ENCODE data around the gene RNF207.

Gene RNF207

GRCh38 chr1:6256645-6257044 is 50.7 kb downstream of the RNF207 start:
- intact Hi-C loops (cut with DNase I), result no loop called here
- DNase-seq, result no peak

DNA sequence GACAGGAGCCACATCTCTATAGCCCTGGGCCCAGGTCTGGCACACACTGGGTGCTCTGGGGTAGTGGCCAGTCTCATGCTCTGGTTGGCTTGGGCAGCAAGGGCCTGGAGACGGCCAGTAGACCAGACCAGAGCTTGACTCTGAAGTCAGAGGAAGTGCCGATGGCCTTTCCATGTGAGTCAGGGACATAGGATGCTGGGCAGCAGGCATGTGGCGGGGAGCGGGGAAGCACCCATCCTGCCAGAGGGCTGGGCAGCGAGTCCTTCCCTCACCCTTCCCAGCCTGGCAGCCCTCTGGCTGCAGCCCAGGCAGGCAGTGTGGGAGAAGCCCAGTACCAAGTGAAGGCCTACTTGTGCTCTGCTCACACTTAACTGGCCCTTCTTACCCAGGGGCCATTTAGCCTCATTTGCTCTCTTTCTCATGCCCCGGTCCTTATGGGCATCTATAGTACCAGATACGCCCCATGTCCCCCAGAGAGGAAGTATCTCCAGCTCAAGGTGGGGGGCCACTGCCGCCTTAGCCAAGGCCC is 51.7 kb downstream of the RNF207 start:
- DNase-seq, result no peak
- intact Hi-C loops (cut with DNase I), result no loop called here

DNA sequence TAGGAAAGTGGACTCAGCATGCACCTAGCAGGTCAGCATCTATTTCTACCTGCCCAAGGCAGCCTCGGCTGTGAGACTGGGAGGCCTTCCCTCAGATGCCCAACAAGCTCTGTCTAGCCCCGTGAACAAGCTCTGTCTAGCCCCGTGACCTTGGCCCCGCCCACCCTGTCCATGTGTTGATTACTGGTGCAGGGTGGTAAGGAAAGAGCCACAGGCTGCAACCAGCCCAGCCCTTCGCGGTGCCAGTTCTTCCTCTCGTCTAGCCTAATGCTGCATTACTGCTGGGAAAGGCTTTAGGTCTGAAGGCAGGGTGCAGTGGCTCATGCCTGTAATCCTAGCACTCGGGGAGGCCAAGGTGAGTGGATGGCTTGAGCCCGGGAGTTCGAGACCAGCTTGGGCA is 52.8 kb downstream of the RNF207 start:
- no peak for DNase-seq
- intact Hi-C loops (cut with DNase I), result no loop called here

DNA sequence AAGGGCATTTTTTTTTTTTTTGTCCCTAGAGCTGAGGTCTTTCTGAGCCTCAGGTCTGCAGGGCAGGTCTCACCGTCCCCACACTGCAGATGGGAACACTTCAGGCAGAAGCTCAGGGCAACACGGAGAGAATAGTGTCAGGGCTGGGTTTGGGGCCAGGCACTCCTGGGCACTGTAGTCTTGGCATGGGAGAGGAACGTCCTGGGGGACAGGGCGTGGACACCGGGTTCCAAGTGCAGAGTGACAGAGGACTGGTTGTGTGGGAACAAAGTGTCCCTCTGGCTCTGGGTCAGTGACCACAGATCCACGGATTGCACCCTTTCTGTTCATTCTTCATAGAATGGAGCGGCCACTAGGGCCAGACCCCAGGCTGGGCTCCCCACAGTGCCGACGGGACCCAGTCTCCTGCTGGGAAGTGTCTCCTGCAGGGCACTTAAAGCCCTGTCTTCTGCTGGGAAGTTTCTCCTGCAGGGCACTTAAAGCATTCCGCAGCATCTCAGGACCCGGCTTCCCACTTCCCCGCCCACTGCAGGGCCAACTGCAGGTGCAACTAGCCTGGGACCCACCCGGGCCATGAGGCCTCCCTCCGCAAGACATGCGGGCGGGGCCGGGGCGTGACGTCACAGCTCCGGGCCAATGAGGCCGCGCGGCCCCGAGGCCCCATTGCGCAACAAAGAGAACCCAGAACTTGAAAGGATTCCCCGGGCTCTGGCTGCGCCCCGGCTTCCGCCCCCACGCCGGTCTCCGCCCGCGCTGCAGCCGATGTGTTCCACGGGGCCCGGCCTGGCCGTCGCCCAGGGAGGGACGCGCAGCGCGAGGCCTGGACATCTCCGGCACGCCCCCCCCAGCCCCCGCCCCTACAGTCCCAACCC is 53.8 kb downstream of the RNF207 start:
- peak in 40 of 42 donors; percentile 21 to 80 (median 56) for DNase-seq
- intact Hi-C loops (cut with DNase I), result no loop called here

DNA sequence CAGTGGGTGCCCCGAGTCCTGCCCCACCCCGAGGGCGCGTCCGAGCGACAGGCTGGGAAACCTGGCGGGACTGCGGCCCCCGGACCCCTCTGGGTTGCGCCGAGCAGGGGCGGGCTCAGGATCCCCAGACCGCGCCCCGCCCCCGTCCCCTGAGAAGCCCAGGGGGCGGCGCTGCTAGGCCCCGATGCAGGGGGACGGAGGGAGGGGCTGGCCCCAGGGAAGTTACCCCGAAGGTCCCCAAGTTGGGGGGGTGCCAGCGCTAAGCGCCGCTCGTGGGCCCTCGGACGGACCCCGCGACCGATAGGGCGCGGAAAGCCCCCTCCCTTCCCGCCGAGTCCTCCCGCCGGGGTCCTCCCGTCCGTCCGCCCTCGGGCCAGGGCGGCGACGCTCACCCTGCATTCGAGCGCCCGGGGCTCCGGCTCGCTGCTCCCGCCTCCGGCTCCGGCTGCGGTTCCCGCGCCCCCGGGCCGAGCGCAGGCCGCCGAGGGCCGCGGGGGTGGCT is 54.6 kb downstream of the RNF207 start:
- intact Hi-C loops (cut with DNase I), result no loop called here
- DNase-seq, result no peak

GRCh38 chr1:6260961-6261614 is 55.2 kb downstream of the RNF207 start, which contains the start of gene GPR153:
TSS of gene GPR153 (minus strand) at chr1:6261098. CDS start at chr1:6254905, 6,193 bp downstream.
- intact Hi-C loops (cut with DNase I), result no loop called here
- peak in 23 of 42 donors; percentile 16 to 65 (median 34) for DNase-seq

- no peak for DNase-seq
- intact Hi-C loops (cut with DNase I), result no loop called here
These were observed 55.7 kb downstream of the RNF207 start for GRCh38 chr1:6261615-6261995.

DNA sequence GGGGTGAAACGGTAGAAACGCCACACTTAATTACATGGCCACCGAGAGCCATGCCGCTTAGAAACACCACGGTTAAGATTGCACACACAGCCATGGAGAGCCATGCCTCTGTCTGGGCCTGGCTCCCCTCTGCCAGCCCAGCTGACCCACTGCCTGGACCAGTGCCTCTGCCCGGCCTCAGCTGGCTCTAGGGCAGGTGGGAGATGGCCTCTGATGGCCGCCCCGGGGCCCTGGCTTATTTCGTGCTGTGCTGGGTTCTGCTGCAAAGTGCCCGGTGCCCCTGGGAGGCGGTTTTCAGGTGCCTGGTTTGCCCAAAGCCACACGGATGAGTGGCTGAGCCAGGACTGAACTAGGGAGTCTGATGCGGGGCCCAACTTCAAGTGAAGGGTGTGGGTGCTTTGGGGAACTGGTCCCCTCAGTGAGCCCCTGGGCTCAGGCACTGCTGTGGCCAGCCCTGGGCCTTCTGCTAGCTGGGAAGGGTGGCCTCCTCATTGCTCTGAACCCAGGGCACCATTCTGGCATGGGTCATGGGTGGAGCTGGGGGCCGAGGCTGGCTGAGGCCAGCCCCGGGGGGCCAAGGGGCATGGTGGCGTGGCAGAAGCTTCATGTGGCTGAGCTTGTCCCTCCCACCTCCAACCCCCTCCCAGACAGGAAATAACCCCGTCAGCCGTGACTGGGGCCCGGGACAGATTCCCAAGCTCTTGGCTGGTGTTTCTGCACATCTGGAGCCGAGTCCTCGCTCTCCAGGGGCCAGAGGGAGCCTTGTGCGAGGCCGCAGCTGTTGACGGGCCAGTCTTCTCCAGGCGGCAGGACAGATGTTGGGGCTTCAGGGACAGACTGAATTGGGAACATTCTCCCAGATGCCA is 56.9 kb downstream of the RNF207 start:
- intact Hi-C loops (cut with DNase I), result no loop called here
- DNase-seq, result peak in 7 of 42 donors; percentile 21 to 54 (median 27)

- intact Hi-C loops (cut with DNase I), result no loop called here
- no peak for DNase-seq
These were observed 57.8 kb downstream of the RNF207 start for GRCh38 chr1:6263716-6264115.

DNA sequence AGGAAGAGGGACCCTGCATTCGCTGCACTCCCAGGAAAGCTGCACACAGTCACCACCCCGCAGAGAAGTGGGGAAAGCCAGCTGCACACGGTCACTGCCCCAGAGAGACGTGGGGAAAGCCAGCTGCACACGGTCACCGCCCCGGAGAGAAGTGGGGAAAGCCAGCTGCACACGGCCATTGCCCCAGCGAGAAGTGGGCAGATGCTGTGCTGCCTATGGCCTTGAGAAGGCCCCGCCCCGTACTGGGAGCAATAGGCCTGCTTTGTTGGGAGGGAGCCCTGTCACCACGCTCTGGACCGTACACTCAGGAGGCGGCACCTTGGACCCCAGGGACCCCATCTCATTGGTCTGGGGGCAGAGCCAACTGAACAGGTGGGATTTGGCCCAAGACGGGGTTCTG is 59.2 kb downstream of the RNF207 start:
- intact Hi-C loops (cut with DNase I), result no loop called here

GRCh38 chr1:6266641-6267040 is 60.7 kb downstream of the RNF207 start:
- intact Hi-C loops (cut with DNase I), result no loop called here
- DNase-seq, result no peak

More for the DNA sequence above, 59.2 kb downstream of the RNF207 start:
- DNase-seq, result no peak

DNA sequence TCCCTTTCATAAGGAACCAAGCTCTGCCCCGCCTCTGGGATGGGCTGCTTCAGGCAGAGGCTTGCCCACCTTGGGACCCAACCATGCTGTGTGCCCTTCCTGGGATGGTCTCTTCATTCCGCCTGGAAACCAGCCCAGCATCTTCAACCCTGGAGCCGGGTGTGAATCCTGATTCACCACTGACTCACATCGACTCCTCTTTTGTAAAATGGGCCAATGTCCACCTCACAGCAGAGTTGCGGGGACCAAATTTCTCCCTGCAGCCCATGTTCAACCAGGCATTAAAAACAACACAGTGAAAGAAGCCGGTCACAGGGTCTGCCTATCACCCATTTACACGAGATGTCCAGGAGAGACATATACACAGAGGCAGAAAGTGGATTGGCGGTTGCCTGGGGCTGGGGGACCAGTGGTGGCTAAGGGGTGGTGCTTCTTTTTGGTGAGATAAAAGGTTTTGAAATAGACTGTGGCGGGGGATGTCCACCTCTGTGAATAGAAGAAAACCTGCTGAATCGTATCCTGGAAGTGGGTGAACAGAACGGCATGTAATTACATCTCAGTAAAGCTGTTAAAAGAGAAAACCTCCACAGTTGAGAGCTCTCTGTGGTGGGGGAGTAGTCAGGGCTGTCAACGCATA is 61.9 kb downstream of the RNF207 start:
- intact Hi-C loops (cut with DNase I), result no loop called here
- peak in 1 of 42 donors; percentile 25 for DNase-seq

GRCh38 chr1:6268415-6268814 is 62.5 kb downstream of the RNF207 start:
- no peak for DNase-seq
- intact Hi-C loops (cut with DNase I), result no loop called here

DNA sequence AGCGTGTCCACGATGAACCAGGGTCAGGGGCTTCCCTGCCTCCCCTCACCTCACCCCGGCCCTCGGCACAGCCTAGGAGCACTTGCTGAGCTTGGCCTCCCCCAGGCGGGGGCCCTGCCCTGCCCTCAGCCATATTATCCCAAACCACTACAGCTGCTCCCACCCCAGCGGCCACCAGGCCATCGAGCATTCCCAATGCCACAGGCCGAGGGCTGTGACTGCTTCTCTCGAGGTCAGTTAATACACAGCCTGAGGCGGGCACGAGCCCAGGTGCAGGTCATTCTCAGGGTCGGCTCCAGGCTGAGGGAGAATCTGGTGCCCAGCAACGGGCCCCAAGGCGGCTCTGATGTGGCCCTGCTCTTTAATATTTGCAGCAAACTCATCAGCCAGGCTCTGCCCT is 63.4 kb downstream of the RNF207 start:
- no peak for DNase-seq
- intact Hi-C loops (cut with DNase I), result no loop called here

- intact Hi-C loops (cut with DNase I), result no loop called here
- no peak for DNase-seq
These were observed 63.9 kb downstream of the RNF207 start for GRCh38 chr1:6269720-6270400.

DNA sequence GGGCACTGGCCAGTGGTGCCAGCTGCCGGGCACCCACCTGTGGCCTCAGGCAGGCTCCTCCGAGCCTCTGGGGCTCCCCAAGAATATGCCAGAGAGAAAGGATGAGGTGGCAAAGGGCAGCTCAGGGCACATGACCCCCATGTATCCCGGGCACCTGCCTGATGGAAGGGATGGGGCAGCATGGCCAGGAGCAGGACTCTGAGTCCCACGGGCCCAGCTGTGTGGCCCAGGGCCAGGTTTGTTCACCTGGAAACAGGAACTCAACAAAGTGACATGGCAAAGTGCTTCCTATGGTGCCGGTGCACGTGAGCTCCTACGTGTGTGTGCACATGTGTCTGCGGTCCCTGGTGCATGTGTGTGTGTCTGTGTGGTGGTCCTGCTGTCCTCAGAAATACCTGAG is 64.5 kb downstream of the RNF207 start:
- intact Hi-C loops (cut with DNase I), result no loop called here
- no peak for DNase-seq

All from head of caudate nucleus (tissue), 42 donors.